WTC11 (cell line): Measurements from ENCODE around the gene KDM2A.

ENCODE experiments used
- CREB1 ChIP-seq: sonication (generic); formaldehyde crosslinking; IDR thresholded peaks from 2 replicates; pipeline ENCODE4 v1.8.0; 2023; ENCODE audit warnings: mild to moderate bottlenecking, missing genetic modification reagents
- CTCF ChIP-seq: fragments of 200-600 bp; IDR thresholded peaks from 2 replicates; pipeline ENCODE4 v1.8.0; 2022; ENCODE audit warnings: antibody characterized with exemption
- ESRRA ChIP-seq: sonication (generic); formaldehyde crosslinking; IDR thresholded peaks from 2 replicates; pipeline ENCODE4 v1.8.1; 2022; ENCODE audit warnings: mild to moderate bottlenecking, missing genetic modification reagents, borderline replicate concordance
- FOXJ3 ChIP-seq: sonication (generic); formaldehyde crosslinking; IDR thresholded peaks from 2 replicates; pipeline ENCODE4 v1.9.0; 2021; ENCODE audit warnings: missing genetic modification reagents, mild to moderate bottlenecking, borderline replicate concordance
- GABPB1 ChIP-seq: sonication (generic); formaldehyde crosslinking; IDR thresholded peaks from 2 replicates; pipeline ENCODE4 v1.8.1; 2023; ENCODE audit warnings: mild to moderate bottlenecking, missing genetic modification reagents
- GRHL2 ChIP-seq: fragments of 250-450 bp; sonication (Bioruptor Pico); IDR thresholded peaks from 2 replicates; pipeline ENCODE4 v1.8.0; 2022; ENCODE audit warnings: mild to moderate bottlenecking, moderate library complexity; ENCODE audit not compliant: insufficient replicate concordance, severe bottlenecking
- NFYB ChIP-seq: sonication (generic); formaldehyde crosslinking; conservative IDR thresholded peaks from 2 replicates; pipeline ENCODE4 v1.8.0; 2022; ENCODE audit warnings: low read depth, missing genetic modification reagents
- ZBTB21 ChIP-seq: sonication (generic); formaldehyde crosslinking; IDR thresholded peaks from 2 replicates; pipeline ENCODE4 v1.8.1; 2023; ENCODE audit warnings: mild to moderate bottlenecking, missing genetic modification reagents, borderline replicate concordance
- ZNF138 ChIP-seq: sonication (generic); formaldehyde crosslinking; conservative IDR thresholded peaks from 2 replicates; pipeline ENCODE4 v1.8.1; 2022; ENCODE audit warnings: mild to moderate bottlenecking, moderate library complexity, missing genetic modification reagents
- ZNF232 ChIP-seq: sonication (generic); formaldehyde crosslinking; IDR thresholded peaks from 2 replicates; pipeline ENCODE4 v1.8.0; 2022; ENCODE audit warnings: mild to moderate bottlenecking, missing genetic modification reagents
- TF ChIP-seq, protein P1 (sequence below): sonication (generic); formaldehyde crosslinking; IDR thresholded peaks from 2 replicates; pipeline ENCODE4 v1.8.1; 2023; ENCODE audit warnings: mild to moderate bottlenecking, missing genetic modification reagents, moderate library complexity

DNA sequence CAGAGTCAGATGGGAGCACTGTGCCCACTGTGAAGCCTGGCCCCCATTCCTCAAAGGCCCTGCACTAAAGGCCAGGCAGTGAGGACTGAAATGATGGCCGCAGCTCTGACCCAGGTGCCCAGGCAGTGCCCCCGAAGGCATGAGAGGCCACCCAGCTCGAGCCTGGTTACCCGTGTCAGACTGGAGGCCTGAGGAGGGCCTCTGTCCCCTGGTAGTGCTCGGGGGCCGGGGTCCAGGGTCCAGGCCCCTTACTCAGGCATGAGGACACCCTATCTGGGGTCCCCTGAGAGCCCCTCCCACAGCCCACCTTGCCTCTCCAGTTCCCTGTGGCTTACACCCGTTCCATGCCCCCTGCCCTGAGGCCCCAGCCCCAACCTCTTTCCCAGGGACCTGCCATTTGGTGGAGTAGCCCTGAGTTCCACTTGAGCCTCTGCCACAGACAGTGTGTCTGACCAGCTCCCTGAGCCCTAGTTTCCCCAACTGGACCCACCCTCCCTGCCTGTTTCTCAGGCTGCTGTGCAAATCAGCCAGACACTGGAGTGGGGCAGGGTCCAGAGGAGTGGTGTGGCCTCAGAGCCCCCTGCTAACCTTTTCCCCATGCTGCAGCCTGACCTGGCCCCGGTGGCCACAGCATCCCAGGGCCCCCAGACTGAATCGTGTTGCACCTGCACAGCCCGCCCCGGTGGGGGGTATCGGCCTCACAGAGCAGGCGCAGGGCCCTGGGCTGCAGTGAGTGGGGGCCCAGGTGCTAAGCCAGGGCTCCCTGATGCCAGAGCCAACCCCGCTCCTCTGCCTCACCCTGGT is 159.3 kb downstream of the KDM2A start:
- TF ChIP-seq CTCF (no peak), GRHL2 (no peak), ZNF232 (CRISPR knock-in tag) (no peak), CREB1 (CRISPR knock-in tag) (no peak), FOXJ3 (no peak), ZNF138 (CRISPR knock-in tag) (no peak), GABPB1 (no peak), NFYB (CRISPR knock-in tag) (no peak), ESRRA (no peak), ZBTB21 (no peak)
- TF ChIP-seq, protein P1, sequence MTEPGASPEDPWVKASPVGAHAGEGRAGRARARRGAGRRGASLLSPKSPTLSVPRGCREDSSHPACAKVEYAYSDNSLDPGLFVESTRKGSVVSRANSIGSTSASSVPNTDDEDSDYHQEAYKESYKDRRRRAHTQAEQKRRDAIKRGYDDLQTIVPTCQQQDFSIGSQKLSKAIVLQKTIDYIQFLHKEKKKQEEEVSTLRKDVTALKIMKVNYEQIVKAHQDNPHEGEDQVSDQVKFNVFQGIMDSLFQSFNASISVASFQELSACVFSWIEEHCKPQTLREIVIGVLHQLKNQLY: no peak
